Activated CD4-positive, alpha-beta T cell treated with anti-CD3 and anti-CD28 coated beads, Interleukin-2, amount 50 U/mL, for 4 hours (primary cell): Measurements from ENCODE around the gene HS6ST3.

Experiments
- DNase-seq, 2 experiments: peaks; one replicate each; pipeline ENCODE4 v3.0.0-alpha.2; 2020

The HS6ST3 gene

GRCh38 chr13:96809366-96810096 lies 719.6 kb downstream of the HS6ST3 start:
- no peak for DNase-seq

- DNase-seq = no peak
Measured at GRCh38 chr13:96810104-96810503, 720.2 kb downstream of the HS6ST3 start.

GRCh38 chr13:96811049-96811448 lies 721.1 kb downstream of the HS6ST3 start:
- no peak for DNase-seq

DNA sequence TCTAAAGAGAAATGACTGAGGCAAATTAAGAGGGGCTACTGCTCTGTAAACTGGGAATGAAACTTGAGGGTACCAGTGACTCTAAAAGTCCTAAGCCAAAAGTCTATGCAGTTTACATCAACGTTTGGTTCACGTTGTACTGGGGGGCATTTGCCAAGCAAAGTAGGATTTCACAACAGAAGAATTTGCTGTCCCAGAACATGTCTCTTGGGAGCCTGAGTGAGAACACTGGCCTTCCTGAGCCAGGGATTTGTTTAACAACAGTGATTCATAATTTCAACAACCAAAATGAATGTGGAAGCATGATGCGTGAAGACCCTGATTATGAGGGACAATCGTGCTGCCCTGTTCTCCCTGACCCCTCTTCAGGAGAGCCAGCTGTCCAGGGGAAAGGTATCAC lies 726.4 kb downstream of the HS6ST3 start:
- no peak for DNase-seq

GRCh38 chr13:96816874-96817273 lies 727.0 kb downstream of the HS6ST3 start:
- no peak for DNase-seq

GRCh38 chr13:96817336-96817941 lies 727.5 kb downstream of the HS6ST3 start:
- DNase-seq = no peak

DNA sequence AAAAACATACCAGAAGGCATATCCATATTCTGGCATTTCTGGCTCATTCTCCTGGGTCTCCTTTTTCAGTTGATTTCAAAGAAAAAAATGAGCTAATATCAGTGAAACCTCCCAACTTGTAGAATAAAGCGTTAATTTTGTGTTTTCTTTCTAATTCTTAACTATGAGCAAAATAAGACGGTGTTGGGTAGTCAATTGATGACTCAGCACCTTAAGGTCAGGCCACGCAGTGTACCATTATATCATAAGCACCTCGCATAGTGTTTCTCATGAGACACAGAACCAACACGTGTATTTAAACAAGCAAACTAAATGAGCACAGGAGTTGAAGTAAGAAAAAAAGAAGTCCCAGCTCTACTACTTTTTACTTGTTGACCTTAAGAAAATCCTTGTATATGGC lies 729.5 kb downstream of the HS6ST3 start:
- no peak for DNase-seq

DNA sequence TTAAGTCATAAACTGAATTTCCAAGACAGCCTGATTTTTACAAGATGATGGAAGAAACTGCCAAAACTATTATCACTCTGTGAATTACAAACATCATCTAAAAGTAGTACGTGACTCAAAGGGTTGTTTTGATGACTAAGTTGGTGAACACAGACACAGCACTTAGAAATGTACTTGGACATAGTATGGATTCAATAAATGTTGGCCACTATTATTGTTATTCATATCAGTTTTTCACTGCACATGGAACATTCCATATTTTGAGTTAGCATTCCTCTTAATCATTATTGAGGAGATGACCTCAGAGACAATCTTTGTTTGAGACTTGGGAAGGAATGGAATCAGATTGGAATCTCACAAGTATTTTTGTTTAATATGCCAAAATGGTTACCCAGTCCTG lies 731.5 kb downstream of the HS6ST3 start:
- no peak for DNase-seq

DNA sequence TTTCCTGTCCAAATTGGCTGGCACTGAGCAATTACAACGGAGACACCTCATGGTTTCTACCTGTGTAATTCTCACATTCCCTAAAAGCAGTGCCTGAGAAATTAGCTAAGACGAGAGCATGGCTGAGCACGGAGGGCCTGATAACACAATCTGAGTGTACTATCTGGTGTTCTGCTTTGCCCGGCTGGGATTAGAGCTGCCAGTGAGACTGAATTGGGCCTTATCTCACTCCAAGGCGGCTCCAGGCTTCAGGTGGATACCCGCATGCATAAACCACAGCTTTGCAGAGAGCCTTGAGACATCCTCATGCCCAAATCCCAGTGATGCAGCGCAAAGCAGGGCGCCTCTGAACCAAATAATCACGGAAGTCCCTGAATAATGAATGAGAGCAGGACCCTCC lies 732.1 kb downstream of the HS6ST3 start:
- DNase-seq = no peak

DNA sequence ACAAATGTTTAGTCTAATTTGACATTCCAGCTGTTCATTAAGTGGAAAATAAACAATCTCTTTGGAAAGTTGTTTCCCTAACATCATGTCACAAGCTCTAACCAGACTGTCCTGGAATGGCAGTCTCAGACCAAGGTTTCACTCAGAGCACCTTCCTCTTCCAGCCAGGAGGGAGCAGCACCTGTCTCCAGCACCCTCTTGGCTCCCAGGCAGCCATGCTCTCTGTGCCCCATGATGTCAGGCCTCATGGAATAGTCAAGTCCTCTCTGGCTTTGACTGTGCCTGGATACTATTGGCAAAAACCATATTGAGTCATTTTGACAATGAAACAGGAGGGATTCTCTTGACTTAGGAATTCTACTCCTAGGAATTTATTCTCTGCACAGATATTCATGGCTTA lies 733.0 kb downstream of the HS6ST3 start:
- no peak for DNase-seq

DNA sequence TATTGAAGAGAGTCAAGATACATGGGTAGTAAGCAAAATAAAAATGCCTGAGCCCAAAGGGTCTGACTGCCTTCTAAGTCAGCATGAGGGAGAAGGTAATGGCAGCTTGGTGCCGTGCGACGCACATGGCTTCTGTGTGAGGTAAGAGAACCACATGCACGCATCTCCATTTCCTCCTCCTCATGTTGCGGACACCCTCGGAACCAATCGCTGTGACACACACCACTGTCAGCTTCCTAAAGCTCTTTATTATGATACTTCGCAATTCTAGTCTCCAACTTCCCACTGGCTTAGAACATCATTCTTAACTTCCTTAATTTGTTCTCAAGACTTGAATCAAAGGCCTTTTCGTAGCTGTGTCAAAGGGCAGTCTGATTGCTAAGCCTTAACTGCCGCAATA lies 734.2 kb downstream of the HS6ST3 start:
- DNase-seq = no peak

DNA sequence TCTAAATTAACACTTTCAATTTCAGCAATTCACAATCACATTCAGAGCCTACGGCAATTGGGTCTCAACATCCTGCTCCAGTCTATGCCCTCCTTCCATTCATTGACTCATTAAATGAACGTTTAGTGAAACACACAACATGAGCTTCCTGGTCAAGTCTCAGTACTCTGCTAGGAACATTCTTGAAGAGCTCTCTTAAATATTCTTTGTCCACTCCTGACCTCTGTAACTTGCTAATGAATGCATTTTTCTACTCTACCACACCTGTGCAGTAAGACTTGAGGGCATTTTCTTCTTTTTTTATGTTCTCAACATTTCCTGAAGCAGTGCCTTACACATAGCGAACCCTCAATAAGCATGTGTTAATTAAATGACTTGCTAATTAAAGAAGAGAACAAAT lies 735.7 kb downstream of the HS6ST3 start:
- no peak for DNase-seq

DNA sequence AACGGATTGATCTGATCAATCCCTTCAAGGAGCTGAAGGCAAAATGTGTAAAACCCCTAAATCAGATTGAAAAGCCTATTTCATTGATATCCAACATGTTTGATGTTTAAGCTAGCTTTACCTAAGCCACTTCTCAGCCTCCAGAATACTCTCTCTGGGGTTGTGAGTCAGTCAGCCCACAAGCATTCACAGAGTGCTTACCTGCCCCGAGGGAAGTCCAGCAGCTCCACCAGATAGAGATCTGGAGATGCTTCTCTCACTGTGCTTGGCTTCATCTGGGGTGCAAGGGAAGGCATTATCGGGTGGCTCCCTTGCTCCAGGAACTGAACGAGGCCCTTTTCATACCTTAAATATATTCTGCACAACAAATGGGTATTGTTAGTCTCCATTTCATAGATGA lies 744.7 kb downstream of the HS6ST3 start:
- DNase-seq = no peak

DNA sequence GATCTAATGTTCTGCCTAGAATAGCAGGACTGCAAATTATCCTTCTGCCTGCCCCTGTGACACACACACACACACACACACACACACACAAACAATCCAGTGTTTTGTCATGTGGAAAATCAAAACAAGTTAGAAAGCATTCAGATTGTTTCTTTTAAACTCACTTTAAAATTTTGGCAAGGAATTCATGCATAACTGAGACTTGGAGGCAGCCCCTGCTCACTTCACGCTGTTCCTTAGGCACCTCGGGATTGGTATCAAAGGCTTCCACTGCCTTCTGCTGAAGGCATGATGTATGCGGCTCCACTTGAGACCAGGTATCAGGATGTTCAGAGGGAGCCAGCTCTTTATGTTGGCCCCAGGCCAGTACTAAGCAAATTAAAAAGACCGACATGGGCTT lies 745.6 kb downstream of the HS6ST3 start:
- DNase-seq = no peak

GRCh38 chr13:96836733-96837132 lies 746.8 kb downstream of the HS6ST3 start:
- DNase-seq = no peak

DNA sequence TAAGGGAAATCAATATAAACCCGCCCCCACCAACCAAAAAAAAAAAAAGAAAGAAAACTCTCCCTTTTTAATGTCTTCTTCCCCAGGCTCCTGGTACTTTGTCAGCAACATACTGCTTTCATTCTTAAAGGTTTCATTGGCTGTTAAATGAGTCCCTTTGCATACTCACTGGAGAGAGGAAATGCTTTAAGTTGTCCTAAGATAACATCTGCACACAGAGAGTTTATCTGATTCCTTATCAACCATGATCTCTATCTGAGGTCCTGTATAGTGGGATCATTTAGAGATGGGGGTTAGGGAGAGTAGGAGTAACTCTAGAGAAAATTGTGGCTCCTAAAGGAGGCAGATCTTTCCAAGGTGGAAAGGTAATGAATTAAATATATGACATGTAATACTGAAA lies 747.9 kb downstream of the HS6ST3 start:
- no peak for DNase-seq

- DNase-seq = no peak
Measured at GRCh38 chr13:96844195-96844594, 754.3 kb downstream of the HS6ST3 start.

DNA sequence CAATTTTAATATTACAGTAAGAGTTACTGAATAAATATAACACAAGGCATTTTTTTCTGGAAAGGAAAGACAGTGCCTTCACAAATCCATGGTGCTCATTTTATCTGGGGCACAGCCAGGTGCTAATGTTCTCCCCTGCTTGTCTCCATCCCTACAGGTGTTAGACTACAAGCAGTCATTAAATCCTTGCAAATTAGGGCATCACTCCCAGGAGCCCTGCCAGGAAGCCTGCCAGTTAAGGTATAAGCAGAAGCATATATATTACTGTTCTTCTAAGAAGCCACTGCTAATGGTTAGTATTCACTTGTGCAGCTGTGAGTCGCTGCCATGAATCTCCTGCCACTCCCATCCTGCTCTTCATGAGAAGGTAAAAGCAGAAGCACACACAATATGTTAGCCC lies 754.7 kb downstream of the HS6ST3 start:
- DNase-seq = no peak

GRCh38 chr13:96848286-96848685 lies 758.4 kb downstream of the HS6ST3 start:
- DNase-seq = no peak

GRCh38 chr13:96849091-96849490 lies 759.2 kb downstream of the HS6ST3 start:
- DNase-seq = no peak

DNA sequence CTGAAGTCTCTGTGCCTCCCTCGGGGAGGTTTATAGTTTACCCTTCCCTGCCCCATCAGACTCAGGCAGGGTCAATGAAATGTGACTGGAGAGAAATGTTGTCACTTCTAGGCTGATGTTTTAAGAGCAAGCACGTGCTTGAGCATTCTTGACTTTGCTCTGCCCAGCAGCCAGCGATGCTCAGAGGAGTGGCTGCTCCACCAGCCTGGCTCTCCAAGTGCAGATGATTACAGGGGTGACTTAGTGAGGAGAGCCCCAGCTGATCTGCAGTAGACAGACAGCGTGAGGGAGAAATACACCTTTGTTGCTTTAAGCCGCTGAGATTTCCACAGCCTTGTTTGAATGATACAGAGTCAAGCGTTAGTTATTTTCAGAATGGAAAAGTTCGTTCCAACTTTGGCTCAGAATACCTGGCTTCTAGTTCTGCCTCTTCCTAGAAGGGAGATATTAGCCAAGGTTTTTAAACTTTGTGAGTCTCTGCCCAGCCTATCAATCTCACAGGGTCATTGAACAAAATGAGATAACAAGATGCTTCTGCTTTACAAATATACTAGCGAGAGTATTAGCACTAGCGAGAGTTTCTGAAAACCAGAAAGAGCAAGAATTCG lies 760.7 kb downstream of the HS6ST3 start:
- no peak for DNase-seq

DNA sequence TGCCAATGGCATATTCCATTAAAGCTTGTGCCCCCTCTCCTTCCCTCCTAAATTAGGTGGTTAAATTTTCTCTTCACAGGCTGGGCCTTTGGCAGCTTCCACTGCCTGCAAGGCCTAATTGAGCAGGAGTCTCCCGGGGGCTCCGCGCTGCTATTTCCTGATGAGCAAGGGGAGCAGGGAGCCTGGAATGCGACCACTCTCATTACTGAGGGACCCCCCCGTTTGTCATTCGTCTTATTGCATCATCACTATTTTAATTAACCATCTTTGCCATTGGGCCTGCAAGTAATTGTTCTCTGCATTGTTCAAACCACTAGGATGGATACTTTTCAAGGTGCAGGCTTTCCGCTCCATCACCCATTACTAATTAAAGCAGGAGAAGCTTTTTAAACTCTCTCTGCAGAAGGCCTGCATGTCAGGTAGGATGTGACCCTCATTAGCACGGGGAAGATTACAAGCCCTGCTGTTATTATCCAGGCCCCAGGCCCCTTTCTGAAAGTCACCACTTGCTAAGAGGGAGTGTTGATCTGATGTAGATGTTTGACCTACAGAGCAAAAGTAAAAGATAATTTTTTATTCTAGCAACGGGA lies 762.0 kb downstream of the HS6ST3 start:
- no peak for DNase-seq

DNA sequence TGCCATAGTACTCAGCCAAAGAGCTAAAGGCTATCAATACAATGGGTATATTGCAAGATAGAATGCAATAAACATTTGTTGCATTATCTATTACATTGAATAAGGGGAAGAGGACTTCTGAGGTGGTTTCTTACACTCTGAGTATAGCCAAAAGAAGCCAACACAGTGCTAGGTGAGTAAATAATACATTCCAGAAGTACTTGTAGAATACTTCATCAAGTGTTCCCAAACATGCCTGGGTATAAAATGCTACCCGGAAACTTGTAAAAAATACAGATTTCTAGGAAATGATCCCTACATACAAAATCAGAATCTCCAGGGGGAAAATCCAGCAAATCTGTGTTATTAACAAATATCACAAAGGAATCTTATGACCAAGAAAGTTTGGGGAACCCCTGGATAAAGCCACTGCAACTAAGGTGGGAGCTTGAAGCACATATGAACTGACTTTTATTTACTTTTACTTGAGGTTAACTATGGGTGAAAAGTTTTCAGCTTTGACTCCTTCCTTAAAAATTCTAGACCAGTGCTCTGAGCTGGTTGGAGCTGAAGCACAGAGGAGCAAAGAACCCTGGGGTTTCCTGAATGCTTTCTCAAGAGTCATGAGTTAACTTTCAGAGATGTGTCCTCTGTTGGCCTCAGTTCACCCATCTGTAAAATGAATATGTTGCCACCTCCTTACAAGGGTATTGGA lies 768.4 kb downstream of the HS6ST3 start:
- no peak for DNase-seq

- no peak for DNase-seq
Measured at GRCh38 chr13:96860882-96861281, 771.0 kb downstream of the HS6ST3 start.
